T follicular helper cell (primary cell): ENCODE measurements around the gene OGFR.

Experiments
- DNase-seq: peaks from one replicate; pipeline ENCODE4 v3.0.0-alpha.2; 2020; ENCODE audit warnings: low read depth

OGFR gene

GRCh38 chr20:62769346-62770071 lies 35.1 kb upstream of the OGFR start:
- DNase-seq = no peak

DNA sequence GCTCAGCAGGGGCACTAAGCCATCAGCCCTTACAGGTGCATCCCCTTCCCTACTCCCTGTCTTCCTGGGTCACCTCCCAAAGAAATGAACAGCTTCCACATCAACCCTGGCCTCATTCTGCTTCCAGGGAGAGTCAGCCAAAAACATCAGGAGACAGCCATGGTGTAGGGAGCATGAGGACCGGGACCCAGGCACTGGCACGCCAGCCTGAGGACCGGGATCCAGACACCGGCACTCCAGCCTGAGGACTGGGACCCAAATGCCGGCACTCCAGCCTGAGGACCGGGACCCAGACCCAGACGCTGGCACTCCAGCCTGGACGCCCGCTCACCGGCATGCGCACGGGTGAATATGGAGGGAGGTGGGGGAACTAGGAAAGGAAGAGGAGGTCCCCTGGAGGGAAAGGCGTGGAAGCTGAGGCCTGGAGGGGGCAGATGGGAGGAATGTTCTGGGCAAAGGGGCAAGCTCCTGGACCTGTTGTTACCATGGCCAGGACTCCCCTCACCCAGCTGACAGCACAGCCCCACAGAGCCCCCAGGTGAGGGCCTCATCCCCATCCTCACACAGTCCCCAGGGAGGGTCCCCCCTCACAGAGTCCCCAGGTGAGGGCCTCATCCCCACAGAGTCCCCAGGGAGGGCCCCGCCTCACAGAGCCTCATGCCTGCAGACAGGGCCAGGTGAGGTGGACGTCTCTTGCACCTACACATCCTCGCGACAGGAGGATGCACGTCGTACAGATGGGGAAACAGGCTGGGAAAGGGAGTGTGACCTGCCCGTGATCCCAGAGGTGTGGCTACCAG lies 34.3 kb upstream of the OGFR start:
- DNase-seq = no peak

- DNase-seq = no peak
Measured at GRCh38 chr20:62770916-62771315, 33.7 kb upstream of the OGFR start.

GRCh38 chr20:62771396-62772102 lies 33.1 kb upstream of the OGFR start:
- no peak for DNase-seq

GRCh38 chr20:62772103-62772611 lies 32.5 kb upstream of the OGFR start:
- DNase-seq = no peak

DNA sequence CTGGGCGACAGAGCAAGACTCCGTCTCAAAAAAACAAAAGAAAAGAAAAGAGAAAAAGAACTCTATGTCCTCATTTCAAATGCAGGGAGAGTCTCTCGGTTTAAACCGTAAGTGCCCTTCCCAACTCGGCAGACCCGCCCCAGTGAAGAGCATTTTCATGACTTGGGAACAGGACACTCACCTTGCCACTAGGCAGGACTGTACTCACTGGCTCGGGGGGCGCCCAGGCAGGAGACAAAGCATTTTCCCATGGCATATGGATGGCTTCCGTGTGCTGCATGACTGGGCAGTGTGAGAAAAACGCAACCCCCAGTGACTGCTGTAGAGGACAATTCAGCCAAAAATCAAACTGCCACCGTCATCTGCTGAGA lies 32.0 kb upstream of the OGFR start:
- no peak for DNase-seq

DNA sequence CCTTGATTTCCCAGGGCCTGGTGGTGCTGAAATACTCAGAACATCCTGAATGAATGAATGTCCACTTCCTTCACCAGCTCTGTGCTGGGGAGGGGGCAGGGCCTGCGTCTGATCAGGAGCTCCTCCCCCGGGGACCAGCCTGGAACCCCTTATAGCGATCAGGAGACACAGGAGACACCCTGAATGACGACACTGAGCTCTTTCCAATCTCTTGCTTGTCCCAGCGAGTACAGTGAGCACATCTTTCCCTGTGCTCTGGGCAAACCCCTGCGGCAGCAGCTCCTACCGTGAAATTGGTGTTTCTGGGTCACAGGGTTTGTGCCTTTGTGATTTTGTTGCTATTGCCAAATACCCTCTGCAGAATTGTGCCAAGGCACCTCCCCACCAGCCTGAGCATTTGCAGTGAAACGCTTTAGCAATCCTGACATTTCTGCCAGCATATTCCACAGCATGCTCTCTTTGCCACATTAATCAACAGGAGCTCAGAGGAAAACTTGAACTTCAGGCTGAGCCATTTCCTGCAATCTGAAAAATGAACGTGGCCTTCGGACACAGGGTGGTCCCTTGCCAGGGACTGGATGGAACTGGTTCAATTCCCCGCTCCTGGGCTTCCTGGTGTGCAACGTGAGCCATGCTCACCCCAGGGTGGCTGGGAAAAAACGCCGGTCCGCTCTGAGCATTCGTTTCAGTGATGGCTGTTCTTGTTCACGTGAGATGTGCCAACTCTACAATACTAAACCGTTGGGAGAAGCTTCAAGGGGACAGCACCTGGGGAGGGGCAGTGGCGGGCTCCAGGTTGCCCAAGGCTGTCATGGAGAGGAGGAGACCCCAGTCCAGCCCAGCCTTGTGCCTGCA lies 31.4 kb upstream of the OGFR start:
- no peak for DNase-seq

GRCh38 chr20:62773845-62774714 lies 30.6 kb upstream of the OGFR start:
- DNase-seq = no peak

GRCh38 chr20:62774762-62775161 lies 29.9 kb upstream of the OGFR start:
- no peak for DNase-seq

GRCh38 chr20:62775206-62775605 lies 29.4 kb upstream of the OGFR start:
- no peak for DNase-seq

DNA sequence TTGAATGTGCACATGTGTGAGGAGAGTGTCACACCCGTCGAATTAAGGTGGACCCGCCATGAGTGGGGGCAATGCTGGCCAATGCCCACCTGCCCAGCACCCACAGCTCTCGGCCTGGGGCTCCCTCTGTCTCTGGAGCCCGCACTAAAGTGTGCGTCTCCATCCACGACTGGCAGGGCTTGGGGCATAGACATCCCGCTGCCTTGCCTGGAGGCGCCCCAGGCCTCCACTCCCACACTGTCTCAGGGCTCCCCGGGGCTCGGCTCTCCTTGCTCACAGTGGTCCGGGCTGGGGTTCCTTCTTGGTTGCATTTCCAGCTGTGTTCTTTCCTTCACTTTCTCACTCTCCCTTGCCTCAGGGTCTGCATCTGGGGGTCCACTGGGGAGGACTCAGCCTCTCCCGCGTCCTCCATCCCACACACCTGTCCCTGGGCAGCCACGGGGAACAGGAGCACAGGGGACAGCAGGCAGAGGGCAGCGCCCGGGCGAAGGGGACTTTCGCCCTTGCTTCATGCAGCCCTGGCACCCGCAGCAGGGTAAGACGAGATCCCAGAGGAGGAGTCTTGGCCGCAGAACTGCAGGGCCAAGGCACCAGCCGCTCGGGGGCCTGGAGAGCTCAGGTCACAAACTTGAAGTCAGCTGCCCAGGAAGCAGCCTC lies 28.5 kb upstream of the OGFR start:
- no peak for DNase-seq

GRCh38 chr20:62776692-62777527 lies 27.7 kb upstream of the OGFR start:
- peak; percentile 20 for DNase-seq

GRCh38 chr20:62777528-62777830 lies 27.2 kb upstream of the OGFR start:
- DNase-seq = no peak

- DNase-seq = no peak
Measured at GRCh38 chr20:62778058-62778457, 26.6 kb upstream of the OGFR start.

DNA sequence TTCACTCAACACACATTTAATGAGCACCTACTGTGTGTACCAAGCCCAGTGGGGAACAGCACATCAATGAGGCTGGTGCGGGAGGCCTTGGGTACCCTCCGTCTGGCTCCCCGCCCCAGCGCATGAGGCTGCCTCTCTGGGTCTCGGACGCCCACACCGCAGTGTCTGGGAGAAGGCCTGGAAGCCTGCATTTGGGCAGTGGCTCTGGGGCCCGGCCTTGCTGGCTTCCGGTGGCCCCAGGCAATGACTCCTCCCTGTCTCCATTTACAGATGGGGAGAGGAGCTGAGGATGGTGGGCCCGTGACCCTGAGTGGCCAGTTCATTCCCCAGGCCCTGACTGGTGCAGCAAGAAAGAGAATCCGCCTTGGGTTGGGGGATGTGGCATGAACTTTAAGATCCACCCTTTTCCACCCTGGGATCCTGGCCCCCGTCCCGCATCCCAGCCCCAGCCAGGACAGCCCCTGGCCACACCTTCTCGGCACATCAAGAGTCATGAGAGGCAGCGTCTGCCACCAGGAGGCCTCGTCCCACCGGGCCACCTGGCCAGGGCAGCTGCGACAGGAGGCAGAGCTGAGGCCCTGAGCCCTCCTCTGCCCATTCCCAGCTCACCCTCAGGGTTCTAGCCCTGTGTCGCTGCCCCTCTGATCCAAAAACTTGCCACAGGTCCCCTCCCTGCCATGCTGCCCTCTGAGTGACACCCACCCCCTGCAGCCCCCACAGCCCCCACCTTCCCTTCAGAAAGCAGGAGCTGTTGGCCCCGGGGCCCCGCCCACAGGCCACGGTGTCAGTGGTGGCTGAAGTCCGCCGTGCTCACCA lies 25.8 kb upstream of the OGFR start:
- DNase-seq = no peak

GRCh38 chr20:62779417-62779685 lies 25.3 kb upstream of the OGFR start:
- no peak for DNase-seq

DNA sequence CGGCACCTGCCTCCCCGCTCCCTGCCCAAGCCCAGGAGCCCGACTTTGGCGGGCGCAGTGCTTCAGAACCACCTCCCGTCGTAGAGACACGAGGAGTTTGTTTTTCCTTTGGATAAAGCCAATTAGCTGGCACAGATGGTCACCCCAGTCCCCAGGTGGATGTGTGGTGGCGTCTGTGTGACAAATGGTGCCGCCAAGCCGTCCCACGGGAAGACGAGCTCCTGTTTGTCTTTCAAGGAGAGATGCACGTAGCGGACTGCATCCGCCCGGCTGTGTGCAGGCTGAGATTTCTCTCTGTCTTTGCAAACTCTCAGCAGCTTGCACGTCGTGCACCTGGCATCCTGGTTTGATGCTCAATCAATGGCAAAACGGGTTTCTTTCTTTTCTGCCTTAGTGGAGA lies 24.4 kb upstream of the OGFR start:
- no peak for DNase-seq

GRCh38 chr20:62780696-62781095 lies 23.9 kb upstream of the OGFR start:
- DNase-seq = no peak
